RKO (cell line): ENCODE results near the gene TPCN1.
A peak's percentile ranks its signal among the peaks of the same experiment; 100 is the strongest.
"Not testable (repeated sequence)": the region's sequence is repeated elsewhere in the genome, so short reads cannot be mapped to it uniquely, and the experiment has no call there.

Experiments
- DNase-seq: peaks from one replicate; pipeline ENCODE4 v3.0.0-alpha.2; 2016; ENCODE audit warnings: low spot score

TPCN1 gene

DNA sequence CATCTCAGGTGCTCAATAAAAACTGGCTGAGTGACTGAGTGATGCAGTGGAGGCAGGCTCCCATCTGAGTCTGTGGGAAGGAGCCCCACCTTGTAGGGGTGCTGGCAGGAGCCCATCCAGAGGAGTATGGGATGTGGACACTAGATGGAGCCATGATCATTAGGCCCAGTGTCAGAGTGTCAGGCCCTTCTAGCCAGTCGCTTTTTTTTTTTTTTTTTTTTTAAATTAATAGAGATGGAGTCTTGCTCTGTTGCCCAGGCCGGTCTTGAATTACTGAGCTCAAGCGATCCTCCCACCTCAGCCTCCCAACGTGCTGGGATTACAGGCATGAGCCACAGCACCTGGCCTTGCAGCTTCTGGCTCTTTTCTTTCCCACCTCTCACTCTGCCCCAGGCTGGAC, 24.3 kb upstream of the TPCN1 start:
- peak; percentile 86 for DNase-seq

DNA sequence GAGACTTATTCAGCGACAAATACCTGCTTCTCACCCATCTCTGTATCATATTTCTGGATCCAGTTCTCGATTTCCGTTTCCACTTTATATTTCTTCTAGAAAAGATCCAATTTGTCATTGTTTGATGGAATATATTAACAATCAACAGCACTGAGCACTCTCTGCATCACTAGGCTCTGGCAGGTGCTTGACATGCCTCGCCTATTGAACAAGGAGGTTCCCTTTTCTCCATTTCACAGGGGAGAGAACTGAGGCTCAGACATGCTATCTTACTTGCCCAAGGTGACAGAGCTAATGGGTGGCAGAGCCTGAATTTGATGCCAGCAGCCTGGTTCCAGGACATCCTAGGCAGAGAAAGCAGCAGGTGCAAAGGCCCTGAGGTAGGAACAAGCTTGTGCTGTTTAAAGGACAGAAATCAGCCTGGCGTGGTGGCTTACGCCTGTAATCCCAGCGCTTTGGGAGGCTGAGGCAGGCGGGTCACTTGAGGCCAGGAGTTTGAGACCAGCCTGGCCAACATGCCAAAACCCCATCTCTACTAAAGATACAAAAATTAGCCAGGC, 23.7 kb upstream of the TPCN1 start:
- DNase-seq = no peak

DNA sequence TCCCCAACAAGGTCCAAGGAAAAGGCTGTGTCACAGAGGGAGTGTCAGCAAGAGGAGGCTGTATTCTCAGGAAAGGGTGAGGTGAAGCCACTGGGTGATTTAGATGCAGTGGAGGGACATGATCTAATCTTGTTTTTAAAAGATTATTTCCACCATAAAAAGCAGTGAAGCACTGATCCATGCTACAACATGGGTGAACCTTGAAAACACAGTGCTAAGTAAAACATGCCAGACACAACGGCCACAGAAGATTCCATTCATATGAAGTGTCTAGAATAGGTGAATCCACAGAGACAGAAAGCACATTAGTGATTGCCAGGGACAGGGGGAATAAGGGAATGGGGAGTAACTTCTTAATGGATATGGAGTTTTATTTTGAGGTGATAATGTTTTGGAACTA, 23.0 kb upstream of the TPCN1 start:
- no peak for DNase-seq

DNA sequence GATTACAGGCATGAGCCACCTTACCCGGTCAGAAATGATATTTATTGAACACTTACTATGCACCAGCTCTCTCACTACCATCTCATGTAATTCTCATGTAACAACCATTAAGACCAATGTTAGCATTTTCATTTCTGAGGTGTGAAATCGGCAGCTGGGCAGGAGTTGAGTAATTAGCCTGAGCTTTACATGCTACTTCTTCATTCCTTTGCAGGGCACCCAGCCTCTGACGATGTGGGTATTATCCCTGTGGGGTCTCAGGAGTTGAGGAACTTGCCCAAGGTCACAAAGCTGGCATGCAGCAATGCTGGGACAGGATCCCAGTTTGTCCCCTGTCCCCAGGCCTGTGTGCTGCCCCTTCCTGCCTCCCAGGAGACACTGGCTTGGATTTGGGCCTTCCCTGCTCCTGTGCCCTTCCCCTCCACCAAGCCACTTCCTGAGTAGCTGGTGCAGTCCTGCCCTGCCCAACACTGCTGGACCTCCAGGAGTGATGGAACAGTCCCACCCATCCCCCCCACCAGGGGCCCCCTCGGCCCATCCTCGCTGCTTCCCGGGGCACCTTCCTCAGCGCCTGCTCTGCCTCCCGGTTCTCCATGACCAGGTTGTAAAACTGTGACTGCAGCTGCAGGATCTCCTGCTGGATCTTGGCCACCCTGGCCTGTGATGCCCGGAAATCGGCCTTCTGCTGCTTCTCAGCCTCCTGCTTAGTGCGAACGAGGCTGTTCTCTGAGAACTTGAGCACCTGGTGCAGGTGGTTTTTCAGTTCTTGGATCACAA, 21.1 kb upstream of the TPCN1 start:
- DNase-seq = no peak

DNA sequence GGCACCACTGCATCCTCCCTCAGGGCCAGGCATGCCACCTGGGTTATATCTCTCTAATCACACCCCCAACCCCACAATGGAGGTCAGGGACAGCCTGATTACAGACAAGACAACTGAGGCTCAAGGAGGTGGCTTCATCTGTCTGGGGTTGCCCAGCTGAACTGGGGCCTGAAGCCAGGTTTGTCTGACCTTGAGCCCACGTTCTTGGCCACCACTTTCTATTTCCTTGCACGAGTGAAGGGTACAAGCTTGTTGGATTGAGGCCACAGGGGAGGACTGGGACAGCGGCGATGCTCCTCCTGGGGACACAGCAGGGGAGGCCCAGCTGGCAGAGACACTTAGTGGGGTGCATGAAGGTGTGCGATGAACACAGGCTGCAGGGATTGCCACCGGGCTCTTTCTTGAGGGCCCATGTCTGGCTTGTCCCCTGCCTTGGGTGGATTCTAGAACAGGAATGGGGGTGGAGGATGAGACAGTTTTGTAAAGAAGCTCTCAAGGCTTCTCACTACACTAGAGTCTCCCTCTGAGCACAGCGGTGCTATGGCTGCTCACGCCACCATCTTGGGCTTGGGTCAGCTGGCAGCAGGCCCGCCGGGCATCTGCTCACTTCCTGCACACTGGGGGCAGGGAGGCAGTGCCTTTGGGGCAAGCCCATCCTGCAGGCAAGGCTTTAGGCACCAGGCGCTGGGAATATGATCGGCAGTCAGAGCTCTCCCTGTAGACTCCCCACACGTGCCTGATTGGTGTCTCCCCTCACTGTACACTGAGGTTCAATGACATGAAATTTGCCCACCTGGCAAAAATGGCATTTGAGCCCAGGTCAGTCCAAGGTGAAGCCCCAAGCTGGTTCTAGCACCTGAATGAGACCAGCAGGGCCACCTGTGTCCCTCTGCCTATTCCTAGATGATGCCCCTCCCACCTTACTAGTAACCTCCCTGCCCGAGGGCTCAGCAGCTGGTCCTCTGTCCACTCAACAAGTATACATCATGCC, 19.8 kb upstream of the TPCN1 start:
- no peak for DNase-seq

DNA sequence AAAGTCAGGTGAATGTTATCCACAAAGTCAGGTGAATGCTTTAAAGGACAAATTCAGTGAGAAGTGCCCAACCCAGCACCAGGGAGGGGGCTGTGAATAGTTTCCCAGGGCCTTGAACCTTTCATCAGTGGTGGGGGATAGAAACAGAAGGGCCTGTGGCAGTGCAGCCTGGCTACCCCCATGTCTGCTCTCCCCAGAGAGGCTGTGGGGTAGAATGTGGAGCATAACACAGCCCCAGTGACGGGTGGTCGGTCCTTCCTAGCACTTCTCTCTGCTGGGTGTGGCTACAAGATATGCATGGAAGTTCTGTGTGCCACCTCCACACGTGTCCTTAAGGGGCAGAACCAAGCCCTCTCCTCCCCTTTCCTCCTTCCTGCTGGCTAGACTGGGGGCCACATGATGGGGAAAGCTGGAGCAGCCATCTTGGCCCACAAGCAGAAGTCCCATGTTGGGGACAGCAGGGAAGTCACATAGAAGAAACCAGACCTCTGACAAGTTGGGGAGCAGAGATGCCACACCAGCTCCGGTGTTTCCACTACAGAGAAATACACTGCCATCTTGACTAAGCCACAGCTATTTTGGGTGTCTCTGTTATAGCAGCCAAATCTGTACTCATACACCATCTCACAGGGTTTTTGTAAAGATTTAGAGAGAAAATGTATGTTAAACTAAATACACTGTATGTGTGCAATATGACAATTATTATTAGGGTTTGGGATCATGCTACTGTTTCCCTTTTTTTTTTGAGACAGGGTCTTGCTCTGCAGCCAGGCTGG, 18.8 kb upstream of the TPCN1 start:
- DNase-seq = no peak

DNA sequence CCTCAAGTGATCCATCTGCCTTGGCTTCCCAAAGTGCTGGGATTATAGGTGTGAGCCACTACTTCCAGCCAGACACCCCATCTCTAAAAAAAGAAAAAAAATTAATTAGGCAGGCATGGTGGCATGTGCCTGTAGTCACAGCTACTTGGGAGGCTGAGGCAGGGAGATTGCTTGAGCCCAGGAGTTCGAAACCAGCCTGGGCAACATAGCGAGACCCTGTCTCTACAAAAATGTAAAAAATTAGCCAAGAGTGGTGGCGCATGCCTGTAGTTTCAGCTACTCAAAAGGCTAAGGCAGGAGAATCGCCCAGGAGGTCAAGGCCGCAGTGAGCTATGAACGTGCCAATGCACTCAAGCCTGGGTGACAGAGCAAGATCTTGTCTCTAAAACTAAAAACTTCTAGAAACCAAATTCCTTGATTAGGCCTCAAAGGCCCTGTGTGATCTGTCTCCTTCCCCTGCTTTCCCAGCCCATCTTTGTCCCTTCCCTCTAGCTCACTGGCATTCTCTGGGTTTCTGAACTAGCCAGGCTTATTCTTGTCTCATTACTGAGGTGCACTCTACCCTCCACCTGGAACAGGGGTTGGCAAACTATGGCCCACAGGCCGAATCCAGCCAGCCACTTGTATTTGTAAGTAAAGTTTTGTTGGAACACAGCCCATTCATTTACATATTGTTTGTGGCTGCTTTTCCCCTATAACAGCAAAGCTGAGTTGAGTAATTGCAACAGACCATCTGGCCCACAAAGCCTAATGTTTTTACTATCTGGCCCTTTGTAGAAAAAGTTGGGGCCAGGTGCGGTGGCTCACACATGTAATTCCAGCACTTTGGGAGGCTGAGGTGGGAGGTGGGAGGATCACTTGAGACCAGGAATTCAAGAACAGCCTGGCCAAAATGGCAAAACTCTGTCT, 17.2 kb upstream of the TPCN1 start:
- no peak for DNase-seq

DNA sequence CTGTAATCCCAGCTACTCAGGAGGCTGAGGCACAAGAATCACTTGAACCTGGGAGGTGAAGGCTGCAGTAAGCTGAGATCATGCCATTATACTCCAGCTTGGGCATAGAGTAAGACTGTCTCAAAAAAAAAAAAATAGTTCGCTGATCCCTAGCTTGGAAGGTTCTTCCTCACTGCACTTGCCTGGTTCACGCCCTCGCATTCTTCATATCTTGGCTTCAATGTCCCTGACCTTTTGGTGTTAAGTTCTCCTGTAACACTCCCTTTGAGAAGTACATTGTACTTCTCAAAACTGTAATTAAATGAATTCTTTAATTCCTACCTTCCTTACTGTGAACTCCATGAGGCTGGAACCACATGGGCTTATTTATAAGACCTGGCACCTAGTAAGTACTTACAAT, 16.5 kb upstream of the TPCN1 start:
- DNase-seq = no peak

DNA sequence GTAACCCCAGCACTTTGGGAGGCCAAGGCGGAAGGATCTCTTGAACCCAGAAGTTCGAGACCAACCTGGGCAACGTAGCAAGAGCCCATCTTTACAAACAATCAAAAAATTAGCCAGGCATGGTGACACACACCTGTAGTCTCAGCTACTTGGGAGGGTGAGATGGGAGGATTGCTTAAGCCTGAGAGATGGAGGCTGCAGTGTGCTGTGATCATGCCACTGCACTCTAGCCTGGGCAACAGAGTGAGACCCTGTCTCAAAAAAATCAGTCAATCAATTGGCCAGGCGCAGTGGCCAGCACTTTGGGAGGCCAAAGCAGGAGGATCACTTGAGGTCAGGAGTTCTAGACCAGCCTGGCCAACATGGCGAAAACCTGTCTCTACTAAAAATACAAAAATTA, 14.5 kb upstream of the TPCN1 start:
- not testable (repeated sequence) for DNase-seq

DNA sequence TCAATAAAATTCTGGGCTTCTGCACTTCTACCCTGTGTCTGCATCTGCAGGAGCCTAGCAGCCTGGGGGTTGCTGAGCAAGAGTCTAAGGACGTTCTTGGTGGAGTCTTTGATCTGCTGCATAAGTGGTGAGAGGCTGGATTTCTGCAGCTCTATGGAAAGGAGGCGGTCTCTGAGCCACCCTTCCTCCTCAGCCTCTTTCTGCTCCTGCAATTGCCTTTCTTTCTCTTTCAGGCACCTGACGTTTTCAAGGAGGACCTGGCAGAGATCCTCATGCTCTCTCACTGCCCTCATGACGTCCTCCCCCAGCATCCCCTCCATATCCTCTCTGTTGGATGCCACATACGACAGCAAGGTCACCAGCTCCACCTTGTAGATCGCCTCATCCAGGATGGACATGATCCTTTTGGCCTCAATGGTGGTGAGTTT, 13.6 kb upstream of the TPCN1 start:
- DNase-seq = no peak

DNA sequence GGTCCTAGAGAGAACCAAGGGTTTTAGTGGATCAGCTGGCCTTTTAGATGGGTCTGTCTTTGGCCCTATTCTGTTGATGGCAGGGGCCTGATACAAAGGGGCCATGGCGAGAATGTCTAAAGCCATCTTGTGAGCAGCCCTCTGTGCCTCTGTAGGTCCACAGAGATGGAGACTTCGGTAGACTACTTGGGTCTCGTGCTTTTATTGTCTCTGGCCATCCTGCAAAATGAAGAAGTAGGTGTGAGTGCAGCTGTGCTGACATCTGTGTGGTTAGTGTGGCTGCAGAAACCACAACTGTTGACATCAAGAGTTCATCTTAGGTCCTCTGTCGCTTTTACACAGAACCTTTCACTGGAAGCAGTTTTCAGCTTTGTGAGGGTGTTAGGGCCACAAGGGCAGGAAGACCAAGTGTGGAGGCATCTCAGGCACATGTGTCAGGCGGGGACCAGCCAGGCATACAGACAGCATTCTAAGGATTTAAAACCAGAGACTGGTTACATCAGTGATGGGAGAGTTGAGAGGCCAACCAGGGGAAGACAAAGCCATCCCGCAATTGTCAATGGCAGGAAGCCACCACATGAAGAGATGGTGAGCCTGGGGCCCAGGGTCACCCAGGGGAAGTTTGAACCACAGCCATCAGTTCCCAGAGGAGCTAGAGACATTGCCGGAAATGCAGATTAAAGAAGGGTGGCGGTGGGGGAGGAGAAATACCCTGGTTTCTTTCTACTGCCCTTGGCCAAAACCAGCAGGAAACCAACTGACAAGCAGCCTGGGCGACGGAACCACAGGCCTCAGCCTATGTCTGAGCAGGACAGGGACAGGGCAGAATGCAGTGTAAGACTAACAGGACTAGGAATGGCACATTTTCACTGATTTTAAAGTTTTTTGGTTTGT, 13.0 kb upstream of the TPCN1 start:
- no peak for DNase-seq

DNA sequence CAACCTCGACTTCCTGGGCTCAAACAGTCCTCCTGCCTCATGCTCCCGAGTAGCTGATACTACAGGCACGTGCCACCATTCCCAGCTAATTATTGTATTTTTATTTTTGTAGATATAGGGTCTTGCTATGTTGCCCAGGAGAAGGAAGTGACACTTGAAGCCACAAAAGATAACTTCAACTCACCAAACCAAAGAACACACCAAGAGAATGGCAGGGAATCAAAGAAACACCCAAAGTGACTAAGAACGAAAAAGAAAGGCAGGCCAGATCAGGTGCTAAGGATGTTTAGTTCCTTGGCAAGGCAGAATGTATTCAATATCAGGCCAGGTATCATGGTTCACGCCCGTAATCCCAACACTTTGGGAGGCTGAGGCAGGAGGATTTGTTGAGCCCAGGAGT, 10.1 kb upstream of the TPCN1 start:
- DNase-seq = no peak

DNA sequence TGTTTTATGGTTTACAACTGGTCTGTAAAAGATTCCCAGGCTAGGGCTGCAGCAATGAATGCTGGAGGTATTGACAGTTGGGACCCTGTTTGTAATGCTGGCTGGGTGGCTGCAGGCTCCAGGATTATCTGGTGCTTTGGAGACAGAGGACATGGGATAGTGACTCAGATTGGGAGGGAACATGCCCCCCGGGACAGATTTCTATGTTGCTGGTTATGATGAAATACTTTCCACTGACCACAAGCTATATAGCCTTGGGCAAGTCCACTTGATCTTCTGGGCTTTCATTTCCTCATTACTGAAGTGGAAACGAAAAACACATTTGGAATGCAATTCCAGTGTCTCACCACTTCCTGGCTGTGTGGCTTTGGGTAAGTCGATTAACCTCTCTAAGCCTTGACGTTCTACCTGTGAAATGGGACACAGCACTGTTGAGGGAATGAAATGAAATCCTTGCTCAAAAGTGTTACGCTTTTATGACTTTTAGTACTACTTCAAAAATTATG, 6.3 kb upstream of the TPCN1 start:
- DNase-seq = peak; percentile 69

DNA sequence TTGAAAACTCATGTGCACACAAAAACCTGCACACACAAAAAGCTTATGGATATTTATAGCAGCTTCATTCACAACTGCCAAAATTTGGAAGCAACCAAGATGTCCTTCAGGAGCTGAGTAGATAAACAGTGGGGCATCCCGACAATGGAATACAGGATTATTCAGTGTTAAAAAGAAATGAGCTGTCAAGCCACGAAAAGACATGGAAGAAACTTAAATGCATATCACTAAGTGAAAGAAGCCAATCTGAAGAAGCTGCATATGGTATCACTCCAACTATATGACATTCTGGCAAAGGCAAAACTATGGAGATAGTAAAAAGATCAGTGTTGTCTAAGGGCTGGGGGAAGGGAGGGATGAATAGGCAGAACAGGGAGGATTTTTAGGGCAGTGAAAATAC, 5.2 kb upstream of the TPCN1 start:
- no peak for DNase-seq

DNA sequence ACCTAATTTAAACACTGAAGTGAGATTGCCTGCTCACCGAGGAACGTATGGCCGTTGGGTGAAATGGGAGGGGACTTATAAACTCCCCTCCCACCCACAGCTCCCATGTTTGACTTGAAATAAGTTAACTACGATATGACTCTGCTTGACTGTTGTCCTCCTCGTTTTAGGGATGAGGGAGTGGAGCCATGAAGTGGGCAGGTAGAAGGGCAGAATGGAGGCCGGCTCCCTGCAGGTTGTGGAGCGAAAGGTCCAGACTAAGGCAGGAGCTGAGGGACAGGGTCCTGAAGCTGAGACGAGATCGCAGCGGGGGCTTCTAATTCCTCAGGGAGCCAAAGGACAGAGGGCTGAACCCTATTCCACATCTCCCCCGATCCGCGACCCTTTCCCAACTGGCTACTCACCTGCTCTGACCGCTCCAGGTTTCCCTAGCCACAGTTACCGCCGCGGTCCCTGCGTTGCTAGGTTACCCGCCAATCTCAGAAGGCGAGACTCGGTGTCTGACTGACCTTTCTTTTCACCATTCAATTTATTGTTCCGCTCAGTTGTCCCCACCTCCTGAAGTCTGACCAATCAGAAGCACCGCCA, 577 bp upstream of the TPCN1 start:
- no peak for DNase-seq

DNA sequence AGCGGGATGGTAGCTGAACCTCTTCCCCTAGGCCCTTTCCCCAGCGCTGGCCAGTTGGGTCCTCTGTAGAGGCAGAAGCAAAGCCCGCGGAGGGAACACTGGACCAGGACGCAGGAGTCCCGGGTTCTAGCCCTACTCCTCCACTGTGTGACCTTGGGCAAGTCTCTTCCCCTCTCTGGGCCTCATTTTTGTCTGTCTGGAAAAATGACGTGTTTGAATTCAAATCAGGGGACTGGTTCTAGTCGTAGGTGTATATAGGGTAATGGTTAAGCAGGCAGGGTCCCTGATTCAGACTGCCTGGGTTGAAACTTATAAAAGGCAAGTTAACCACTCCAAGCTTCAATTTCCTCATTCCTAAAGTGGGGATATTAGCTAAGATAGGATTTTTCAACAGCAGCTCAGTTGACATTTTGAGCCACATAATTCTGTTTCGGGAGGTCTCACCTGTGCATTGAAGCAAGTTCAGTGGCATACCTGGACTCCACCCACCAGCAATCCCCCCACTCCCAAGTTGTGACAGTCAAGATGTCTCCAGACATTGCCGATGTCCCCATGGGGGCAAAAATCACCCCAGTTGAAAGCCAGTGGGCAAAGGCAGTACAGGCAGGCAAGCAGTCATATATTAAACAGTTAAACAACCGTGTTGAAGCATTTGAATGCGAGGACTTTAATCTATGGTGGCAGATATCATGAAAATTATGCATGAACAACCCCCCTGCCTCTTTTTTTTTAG, 899 bp downstream of the TPCN1 start:
- peak; percentile 10 for DNase-seq

DNA sequence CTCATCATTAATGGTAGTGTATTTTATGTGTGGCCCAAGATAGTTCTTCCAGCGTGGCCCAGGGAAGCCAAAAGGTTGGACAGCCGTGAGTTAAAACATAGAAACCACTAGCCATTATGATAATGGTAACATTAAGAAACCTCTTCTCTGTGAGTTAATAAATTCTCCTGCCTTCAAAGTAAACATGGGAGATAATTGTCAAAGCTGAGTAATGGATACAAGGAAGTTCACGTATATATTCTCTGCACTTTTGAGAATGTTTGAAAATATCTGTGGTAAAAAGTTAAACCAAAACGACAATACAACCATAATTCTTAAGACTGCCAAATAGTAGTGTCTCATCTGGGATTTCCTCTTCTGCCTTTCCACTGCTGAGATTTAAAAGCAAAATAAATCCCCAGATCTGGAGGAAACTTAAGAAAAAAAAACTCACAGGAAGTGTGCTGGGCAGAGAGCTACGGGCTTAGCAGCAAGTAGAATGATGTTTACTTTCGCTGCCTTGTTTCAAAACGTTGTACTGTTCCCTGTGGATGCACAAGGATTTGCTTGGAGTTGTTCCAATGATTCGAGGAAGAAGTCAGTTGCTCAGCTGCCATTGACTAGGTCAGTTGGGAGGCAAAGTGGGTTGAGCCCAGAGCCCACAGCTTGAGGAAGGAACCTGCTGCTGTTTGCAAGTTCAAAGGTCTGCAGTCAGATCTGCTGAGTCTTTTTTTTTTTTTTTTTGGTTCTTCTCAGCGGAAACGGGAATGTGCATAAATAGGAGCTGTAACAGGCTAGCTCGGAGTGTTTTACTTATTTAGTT, 1.7 kb downstream of the TPCN1 start:
- peak; percentile 73 for DNase-seq

DNA sequence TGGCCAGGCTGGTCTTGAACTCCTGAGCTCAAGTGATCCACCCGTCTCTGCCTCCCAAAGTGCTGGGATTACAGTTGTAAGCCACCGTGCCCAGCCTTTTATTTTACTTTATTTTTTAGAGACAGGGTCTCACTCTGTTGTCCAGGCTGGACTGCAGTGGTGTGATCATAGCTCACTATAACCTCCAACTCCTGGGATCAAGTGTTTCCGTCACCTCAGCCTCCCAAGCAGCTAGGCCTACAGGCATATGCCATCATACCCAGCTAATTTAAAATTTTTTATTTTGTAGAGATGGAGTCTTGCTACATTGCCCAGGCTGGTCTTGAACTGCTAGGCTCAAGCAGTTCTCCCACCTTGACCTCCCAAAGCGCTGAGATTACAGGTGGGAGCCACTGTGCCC, 3.7 kb downstream of the TPCN1 start:
- DNase-seq = no peak
